GM21528 (cell line): ENCODE data around the gene GNAT1.
"Not testable (repeated sequence)": the region's sequence is repeated elsewhere in the genome, so short reads cannot be mapped to it uniquely, and the experiment has no call there.

Experiments used
- ATAC-seq: cut with Tn5 transposase; IDR thresholded peaks from one replicate; pipeline ENCODE4 v1.9.1; 2021; ENCODE audit warnings: mild to moderate bottlenecking, moderate library complexity; ENCODE audit not compliant: unreplicated experiment, low FRiP score

Gene GNAT1

GRCh38 chr3:50201573-50202315 lies 10.3 kb downstream of the GNAT1 start:
- no peak for ATAC-seq

GRCh38 chr3:50202353-50203112 lies 11.1 kb downstream of the GNAT1 start:
- no peak for ATAC-seq

GRCh38 chr3:50203113-50203808 lies 11.9 kb downstream of the GNAT1 start:
- ATAC-seq: no peak

- no peak for ATAC-seq
These were observed 12.7 kb downstream of the GNAT1 start for GRCh38 chr3:50203809-50204803.

- no peak for ATAC-seq
These were observed 13.5 kb downstream of the GNAT1 start, which contains the start of gene SLC38A3 for GRCh38 chr3:50204804-50205412. SLC38A3 (plus strand) TSS chr3:50205271; CDS start chr3:50214200, 8,929 bp downstream.

- no peak for ATAC-seq
These were observed 14.2 kb downstream of the GNAT1 start for GRCh38 chr3:50205413-50206276.

- ATAC-seq: no peak
These were observed 16.1 kb downstream of the GNAT1 start for GRCh38 chr3:50207359-50208042.

- no peak for ATAC-seq
These were observed 17.4 kb downstream of the GNAT1 start for GRCh38 chr3:50208677-50209344.

GRCh38 chr3:50210176-50210509 lies 18.7 kb downstream of the GNAT1 start:
- ATAC-seq: no peak

GRCh38 chr3:50210510-50211367 lies 19.3 kb downstream of the GNAT1 start:
- ATAC-seq: no peak

- ATAC-seq: not testable (repeated sequence)
These were observed 19.9 kb downstream of the GNAT1 start for GRCh38 chr3:50211368-50211717.

GRCh38 chr3:50211930-50212329 lies 20.5 kb downstream of the GNAT1 start:
- no peak for ATAC-seq

GRCh38 chr3:50212502-50212901 lies 21.1 kb downstream of the GNAT1 start:
- no peak for ATAC-seq

GRCh38 chr3:50212971-50213370 lies 21.6 kb downstream of the GNAT1 start:
- ATAC-seq: no peak

- no peak for ATAC-seq
These were observed 22.0 kb downstream of the GNAT1 start for GRCh38 chr3:50213373-50213772.

- no peak for ATAC-seq
These were observed 23.4 kb downstream of the GNAT1 start for GRCh38 chr3:50214824-50215223.

- ATAC-seq: no peak
These were observed 24.1 kb downstream of the GNAT1 start for GRCh38 chr3:50215529-50215928.
